Measurements from ENCODE around the gene FGF14.
A peak's percentile ranks its signal among the peaks of the same experiment; 100 is the strongest.

The FGF14 gene

DNA sequence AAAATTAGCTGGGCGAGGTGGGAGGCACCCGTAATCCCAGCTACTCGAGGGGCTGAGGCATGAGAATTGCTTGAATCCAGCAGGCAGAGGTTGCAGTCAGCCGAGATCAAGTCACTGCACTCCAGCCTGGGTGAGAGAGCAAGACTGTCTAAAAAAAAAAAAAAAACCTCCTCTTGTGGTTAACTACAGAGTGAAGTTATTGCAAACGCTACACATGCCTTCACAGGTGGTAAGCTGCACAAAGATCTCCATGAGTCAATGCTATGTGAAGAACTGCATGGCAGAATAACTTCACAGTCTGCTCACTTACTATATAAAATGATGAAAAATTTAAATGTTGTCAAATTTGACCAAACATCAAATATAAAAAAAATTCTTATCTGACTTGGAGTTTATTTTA, 436.8 kb downstream of the FGF14 start:
- no peak for DNase-seq

DNA sequence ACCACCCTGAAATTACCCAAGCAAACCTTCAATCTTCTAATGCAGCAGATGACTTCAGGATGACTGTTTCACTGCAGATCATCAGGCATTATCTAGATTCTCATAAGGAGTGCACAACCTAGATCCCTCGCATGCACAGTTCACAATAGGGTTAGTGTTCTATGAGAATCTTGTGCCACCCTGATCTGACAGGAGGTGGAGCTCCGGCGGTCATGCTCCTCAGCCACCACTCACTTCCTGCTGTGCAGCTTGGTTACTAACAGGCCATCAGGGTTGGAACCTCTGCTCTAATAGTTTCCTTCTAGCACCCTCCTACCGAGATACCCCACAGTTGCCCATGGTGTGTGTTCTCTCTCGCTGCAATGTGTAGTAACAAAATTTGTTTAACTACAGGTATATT, 442.8 kb downstream of the FGF14 start:
- DNase-seq: no peak

DNA sequence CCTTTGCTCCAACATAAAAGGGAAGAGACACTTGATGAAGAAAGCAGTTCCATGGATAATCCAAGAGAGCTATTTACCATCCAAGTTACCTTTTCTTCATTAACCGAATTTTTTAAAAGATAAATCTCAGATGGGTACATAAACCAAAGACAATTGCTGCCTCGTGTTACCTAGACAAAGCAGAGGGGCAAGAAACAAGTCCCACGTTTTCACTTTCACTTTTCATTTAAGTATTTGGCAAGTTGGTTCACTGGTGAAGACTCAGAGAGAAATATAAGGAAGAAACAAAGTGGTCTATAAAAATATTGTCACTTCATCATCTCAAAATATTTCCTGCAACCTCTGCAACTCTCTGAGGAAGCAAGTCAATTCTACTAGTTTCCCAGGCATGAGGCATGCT, 446.1 kb downstream of the FGF14 start:
- DNase-seq: no peak

DNA sequence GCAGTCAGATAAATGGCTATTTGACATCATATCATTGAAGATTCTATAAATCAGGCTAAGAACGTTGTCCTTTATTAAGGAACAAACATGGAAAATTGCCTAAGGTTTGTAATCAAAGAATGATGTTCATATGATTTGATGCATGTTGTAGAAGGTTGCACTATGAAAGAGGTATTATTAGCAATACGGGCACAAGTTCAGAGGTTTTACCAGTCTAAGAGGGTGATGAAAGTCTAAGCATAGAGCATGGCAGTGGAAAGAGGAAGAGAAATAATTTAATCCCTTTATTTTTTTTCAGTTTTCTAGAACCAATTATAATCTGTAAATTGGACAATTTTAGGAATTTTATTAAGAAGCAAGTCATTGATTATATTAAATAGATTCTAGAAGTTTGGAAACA, 450.7 kb downstream of the FGF14 start:
- DNase-seq: no peak

DNA sequence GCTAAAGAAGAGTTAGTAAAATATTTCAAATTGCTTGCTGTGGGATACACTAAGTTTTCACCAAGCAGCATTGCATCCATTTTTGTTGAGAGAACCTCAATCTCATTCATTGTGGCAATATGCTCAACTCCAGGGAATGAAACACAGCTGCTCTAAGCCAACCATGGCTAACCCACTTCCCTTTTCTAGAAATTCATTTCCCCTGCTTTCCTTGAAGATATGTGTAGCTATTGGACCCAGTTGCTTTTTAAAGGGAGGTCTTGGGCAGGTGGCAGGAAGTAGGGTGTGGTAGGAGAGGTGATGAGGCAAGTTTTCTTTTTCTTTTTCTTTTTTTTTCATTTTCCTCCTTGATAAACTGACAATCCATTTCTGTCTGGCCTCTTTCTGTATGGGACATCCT, 452.2 kb downstream of the FGF14 start:
- DNase-seq: no peak

DNA sequence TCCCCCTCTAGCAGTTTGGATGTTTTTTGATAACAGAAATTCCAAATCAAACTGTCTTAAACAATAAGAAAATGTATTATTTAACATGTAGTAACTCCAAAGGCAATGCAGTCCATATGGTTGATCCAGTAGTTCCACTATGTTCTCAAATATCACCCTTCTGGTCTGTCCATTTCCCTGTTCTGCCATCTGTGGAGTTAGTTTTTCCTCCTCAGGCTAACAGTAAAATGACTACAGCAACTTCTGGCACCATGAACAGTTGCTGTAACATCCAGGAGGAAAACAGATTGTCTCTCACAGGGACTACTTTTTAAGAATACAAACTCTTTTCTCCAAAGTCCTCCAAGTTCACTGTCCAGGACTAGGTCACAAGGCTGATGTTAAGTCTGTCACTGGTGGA, 455.4 kb downstream of the FGF14 start:
- no peak for DNase-seq

DNA sequence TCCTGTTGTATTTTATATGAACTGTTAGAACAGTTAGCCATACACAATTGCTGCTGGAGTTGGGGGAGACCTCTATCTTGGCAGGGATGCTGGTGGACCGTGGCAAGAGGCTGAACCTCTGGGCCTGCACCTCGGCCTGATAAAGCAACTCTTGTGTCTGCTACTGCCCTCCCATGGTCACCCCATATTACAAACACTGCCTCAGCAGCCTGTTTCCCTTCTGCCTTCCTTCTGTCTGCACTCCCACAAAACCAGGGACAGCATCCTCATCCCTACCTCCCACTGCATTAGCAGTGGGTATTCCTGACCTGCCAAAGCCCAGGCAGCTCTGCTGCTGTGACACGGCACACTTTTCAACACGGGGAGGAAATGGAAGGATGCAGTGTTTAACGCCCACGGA, 456.4 kb downstream of the FGF14 start:
- DNase-seq: no peak

DNA sequence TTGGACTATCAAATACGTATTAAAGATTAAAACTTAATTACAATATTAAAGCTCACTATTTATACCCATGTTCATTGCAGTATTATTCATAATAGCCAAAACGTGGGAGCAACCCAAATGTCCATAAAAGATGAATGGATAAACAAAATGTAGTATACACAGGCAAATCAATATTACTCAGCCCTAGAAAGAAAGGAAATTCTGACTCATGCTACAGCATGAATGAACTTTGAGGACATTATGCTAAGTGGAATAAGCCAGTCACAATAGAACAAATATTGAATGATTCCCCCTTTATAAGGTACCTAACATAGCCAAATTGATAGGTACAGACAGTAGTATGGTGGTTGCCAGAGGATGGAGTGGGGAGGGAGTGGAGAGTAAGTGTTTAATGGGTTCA, 457.3 kb downstream of the FGF14 start:
- no peak for DNase-seq

DNA sequence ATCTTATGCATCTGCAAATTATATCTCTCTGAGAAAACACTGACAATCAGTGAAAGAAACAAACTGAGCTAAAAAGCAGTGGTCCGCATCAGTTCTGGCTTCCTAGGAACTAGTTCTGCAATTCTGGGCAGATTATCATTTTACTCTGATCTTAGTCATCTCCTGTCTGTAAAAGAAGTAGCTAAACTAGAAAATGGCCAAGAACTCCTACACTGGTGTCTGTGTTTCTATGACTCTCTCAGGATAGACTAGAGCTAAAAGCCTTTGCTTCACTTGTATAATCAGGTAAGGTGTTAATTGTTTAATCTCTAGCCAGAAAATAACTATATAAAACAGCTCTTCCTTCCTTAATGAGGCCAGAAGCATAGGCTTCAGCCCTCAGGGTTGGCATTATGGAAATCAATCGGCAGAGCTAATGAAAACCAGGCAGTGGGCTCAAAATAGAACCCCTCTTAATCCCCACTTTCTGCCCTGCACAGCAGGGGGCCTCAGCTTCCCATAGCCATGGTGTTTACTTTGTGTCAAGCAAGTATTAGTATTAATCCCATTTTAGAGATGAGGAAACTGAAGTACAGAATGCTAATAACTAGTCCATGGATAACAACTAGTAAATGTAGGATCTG, 459.2 kb downstream of the FGF14 start:
- DNase-seq: no peak

DNA sequence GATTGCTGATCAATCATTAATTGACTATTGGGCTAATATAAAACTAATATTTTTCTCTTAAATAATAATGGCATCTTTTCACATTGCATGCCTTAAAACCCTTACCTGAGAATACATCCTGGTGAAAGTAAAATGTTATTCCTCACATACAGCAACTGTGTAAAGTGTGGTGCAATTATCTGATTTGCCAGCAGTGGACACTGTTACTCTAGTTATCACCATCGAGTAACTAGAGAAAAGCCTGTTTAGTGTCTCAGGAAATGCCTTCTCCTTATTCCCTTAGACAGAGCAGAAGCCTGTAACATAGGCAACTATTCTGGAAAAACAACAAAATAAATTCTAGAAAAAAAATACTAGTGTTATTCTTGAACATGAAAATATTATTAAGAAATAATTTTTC, 459.8 kb downstream of the FGF14 start:
- no peak for DNase-seq

DNA sequence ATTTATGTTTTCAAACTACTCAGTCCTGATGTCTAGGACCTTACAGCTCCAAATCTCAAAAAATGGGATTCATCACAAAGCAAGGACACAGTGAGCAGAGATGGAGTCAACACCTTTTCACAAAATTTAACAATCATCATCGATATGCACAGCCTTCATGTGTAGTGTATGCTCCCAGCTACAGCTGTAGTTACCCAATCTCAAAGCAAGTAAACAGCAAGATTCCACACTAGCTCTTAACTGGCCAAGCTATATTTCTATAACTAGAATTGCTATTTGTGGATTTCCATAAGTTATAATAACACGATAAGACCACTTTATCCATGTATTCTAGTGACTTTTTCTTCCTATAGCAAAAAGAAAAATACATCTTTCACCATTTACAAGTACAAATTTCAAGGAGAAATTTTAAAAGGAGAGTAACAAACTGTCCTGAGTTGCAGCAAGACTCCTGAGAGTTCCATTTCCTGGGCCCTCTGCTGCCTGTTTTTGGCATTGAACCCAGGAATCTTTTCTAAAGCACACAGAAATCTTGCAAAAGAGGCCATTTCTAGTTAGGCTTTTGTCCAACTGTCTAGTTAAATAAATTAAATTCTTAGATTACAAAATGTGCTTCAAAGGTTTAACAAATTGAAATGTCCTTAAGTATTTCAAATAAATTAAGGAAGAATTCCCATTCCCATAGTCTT, 460.6 kb downstream of the FGF14 start:
- no peak for DNase-seq

DNA sequence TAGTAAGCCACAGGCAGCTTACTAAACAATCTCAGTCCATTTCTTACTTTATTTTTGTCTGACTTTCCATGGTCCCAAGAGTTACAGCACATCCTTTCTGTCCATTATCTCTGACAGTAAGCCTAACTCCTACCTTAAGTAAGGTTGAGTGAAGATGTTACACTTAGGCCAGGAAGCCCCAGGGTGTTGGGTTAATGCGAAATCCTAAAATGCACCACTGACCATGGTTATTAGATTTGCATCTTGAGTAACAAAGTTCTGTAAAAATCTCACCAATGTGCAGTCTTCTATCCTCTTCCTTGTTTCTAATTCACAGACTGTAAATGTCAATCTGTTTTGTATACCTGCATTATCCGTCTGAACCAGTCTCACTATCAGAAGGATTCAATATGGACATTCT, 462.5 kb downstream of the FGF14 start:
- no peak for DNase-seq

DNA sequence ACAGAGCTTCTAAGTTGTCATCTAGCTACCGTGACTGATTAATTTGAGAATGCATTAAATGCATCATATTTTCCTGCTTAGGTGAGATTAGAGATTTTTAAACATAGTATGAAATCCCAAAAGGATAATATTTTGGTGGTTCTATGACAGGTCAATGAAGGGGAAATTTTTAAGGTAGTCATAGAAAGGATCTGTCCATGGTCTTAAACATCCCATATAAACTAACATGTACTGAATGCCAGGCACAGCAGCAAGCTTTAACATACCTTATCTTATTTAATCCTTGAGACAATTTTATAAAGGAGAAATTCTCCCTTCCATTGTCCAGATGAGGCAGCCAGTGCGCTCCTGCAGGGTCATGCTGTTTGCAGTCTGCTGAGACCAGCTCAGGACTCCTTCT, 466.0 kb downstream of the FGF14 start:
- no peak for DNase-seq

DNA sequence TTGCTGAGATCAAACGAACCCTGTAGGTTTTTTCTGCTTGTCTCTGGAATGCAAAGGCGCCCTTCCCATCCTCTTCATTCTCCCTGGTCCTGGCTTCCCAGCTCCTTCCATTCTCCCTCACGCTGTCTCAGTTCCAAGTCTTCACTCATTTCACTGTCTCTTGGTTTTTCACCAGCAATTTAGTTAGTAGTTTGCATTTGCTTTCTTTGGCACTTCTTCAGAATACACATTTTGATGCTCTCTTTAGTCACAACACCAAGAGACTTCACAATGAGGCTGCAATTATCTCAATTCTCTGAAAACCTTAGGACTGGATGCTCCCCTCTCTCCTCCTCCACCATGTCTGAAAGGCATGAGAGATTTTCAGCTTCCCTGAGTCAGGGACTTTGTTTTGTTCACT, 470.7 kb downstream of the FGF14 start:
- no peak for DNase-seq

DNA sequence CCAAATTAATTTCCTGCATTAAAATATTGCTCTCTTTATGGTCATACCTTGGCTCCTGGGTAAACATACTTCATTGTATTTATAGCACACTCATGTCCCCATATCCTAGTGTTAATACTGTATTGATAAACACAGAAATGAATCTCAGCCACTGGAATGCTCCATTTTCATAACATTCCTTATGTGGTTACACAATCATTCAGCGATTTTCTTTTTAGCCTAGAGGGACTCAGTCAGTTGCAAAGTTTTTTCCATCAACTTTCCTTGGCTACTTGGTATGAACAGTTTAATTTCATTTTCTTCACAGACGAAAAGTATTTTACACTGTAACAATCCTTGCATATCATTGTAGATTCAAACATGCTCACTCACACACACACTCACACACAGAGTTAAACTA, 471.5 kb downstream of the FGF14 start:
- DNase-seq: no peak

DNA sequence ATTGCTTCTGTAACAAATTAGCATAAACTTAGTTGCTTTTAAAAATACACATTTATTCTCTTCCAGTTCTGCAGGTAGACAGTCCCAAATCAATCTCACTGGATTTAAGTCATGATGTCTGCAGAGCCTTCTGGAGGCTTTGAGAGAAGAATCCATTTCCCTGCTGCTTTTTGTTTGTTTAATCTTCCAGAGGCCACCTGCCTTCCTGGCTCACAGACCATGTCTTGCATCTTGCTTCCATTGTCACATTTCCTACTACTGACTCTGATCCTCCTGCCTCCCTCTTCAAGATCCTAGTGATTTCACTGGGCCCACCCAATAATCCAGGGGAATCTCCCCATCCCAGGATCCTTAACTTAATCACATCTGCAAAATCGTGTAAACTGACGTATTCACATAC, 476.1 kb downstream of the FGF14 start:
- no peak for DNase-seq

DNA sequence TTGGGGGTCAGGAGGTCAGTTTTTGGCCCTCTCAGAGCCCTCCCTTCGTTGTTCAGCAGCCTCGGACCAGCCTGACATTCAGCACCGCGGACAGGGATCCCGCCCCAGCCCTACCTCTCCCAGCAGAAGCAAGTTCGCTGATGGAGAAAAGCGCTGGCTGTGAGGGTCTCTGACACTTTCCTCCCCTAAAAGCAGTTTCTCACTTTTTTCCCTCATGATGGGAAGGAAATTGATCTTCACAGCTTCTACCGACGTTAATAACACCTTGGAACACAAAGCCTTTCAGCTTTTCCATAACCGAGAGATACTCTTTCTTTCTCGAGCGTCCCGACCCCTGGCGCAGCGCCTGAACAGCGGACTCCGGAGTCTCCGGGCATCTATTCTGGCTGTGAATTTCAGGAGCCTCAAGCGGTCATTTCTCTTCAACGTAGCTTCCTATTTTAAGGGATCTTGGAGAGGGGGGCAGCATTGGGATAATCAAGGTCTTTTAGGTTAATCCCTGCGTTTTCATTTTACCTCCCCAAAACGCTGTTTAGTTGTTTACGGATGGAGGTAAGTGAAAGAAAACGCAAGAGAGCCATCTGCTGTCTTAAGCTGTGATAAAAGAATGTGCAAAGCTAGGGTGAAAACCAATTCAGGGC, 482.2 kb downstream of the FGF14 start:
- DNase-seq: no peak

DNA sequence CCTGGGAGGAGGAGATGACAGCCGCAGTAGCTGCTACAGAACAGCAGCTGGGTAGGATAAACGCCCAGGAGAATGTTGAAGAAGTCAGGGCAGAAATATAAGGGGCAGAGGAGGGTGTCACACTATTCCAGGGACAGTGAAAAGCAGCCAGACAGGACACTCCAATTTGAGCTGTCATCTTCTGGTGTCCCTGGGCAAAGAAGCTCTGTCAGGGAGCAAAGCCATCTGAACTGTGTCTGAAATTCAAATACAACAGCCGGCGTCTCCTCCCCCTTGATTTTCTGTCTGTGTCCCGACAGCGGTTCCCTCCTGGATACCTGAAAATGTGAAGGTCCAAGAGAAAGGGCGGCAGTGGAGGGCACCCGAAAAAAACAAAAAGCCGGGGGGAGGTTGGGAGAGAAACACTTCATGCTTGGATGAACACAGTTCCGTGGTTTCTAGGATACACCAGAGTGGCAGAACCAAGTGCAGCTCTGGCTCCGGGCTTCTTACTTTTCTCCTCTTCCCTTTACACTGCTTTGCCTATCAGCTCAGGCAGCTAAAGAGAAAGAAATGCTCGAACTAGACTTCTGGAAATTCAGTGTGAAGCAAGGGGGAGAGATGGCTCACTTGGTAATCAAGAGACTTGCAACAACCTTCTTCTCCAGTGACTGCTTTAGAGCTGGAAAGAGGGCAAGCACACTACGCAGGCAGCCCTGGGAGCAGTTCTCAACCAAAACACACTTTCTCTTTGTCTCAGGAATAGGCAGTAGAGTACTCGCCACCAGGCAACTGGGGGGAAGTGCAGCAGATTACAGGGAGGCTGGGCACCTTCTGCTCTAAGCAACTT, 483.8 kb downstream of the FGF14 start:
- DNase-seq: no peak

DNA sequence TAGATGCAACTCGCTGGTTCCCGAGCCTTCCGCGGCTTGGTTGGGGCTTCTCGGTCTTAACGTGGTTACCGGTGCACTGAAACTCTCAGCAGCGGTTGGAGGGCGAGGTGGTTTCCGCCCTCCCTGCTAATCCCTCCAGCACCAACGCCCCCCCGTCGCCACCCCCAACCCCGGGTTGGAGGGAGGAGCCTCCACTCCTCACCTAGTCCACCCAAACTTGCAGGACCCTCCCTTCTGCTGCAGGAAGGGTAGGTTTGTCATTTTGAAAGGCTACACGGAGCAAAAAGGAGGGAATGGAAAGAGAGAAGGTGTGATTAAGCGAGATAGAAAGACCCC, 484.4 kb downstream of the FGF14 start:
- no peak for DNase-seq

DNA sequence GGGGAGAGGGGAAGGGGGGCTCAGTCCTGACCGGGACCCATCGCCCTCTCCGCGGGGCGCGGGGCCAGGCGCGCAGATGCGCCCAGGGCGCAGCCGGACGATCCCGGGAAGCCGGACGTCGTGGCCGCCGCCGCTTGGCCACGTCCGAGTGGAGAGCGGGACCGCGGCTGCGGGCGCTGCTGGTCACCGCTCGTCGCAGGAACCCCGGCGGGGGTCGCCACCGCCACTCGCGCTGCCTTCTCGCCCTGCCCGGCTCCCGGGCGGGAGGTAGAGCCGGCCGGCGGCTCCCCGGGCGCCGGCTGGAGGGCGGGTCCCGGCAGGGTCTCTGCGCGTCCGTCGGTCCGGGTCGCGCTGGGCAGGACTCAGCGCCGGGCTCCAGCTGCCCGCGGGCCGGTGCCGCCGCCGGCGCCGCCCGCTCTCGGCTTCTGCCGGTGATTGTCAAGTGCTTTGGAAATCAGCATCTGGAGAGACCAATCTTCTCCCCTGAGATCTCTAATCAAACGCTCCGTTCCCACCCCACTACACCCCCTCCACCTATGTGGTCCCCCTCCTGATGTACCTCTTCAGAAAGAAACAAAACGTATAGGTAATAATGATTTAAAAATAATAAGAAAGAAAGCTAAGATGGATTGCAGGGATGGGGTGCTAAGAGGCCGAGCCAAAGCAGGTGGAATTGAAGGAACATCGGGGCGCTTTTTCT, 484.9 kb downstream of the FGF14 start:
- no peak for DNase-seq

DNA sequence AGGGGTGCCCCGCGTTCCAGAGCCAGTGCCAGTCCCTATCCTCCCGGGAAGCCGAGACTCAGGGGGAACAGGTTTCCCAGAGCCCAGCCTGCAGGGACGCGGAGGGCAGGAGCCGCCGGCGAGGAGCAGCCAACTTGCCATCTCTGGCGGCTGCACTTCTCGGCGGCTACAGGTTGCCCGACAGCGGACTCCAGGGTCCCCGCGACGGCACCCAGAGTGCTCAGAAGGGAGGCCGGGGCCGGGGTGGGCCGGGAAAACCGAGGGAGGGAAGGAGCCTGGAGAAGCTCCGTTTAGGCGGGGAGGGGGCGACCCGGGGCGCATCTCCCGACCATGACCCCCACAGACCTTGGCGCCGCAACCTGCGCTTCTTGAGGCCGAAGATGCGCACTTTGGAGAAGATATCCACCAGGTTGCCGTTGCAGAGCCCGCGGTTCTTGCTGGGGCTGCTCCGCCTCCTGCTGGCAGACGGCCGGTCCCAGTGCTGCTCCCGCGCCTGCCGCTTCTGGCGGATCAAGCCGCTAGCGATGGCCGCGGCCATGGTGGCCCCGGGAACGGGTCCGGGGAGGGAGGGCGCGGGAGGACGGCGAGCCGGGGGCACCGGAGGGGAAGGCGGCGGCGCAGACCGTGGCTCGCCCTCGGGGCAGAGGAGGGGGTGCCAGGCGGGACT, 485.6 kb downstream of the FGF14 start:
- DNase-seq: peak in 1 of 2 donors; percentile 8

DNA sequence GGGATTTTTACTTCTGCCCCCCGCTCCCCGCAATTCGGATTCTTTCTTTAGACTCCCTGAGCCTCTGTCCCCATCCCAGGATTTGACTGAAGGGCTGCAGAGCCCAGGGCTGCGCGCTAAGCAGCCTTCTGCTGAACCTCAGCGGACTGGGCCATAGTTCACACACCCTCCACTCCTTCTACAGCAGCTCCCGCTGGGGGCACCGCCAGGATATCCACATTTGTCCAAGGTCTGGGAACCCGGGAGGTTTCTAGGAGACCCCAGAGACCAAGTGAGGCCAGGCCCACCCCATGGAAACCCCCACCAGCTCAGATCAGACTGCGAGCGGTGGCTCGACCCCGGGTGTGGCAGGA, 486.1 kb downstream of the FGF14 start:
- no peak for DNase-seq

DNA sequence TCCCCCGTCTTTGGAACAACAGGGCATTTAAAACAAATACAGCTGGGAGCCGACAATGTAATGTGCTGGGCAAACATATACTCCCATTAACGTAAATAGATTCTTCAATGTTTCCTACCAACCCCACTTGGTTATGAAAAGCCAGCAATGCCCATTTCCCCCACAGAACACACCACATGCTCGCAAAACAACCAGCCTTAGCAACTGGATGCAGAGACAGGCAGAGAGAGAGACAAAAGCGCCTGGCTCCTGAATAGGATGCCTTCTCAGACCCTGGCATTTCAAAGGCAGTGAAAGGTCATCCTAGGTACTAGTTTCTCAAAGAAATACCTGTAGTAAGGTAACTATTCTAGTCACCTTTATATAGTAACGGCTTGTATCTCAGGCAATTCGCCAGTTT, 486.5 kb downstream of the FGF14 start:
- DNase-seq: no peak
